ENCODE results near the gene CCBE1.

The CCBE1 gene

DNA sequence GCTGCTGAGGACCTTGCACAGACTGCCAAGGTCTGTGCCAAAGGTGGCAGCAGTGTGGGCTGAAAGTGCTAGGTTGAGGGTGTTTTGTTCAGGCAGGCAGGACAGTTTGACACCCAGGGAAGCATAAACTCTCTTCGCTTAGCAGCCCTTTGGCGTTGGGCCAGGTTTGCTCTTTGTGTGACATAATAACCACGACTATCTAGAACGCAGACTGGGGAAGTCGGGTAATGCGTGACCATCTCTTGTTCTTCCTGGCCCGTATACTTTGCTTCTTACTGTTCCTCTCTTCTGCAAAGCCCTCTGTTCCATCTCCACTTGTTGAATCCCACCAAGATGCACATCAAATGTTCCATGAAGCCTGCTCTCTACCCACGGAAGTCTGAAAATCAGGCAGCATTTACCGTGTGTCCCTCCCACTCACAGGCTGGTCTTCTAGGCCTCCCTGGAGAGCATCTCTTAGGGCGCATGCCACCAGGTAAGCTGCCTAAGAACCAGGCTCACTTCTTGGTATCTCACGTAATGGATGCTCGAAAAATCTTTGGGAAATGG, 241.4 kb downstream of the CCBE1 start:
- DNase-seq (ENCODE audit: low read depth, low spot score) = no peak

DNA sequence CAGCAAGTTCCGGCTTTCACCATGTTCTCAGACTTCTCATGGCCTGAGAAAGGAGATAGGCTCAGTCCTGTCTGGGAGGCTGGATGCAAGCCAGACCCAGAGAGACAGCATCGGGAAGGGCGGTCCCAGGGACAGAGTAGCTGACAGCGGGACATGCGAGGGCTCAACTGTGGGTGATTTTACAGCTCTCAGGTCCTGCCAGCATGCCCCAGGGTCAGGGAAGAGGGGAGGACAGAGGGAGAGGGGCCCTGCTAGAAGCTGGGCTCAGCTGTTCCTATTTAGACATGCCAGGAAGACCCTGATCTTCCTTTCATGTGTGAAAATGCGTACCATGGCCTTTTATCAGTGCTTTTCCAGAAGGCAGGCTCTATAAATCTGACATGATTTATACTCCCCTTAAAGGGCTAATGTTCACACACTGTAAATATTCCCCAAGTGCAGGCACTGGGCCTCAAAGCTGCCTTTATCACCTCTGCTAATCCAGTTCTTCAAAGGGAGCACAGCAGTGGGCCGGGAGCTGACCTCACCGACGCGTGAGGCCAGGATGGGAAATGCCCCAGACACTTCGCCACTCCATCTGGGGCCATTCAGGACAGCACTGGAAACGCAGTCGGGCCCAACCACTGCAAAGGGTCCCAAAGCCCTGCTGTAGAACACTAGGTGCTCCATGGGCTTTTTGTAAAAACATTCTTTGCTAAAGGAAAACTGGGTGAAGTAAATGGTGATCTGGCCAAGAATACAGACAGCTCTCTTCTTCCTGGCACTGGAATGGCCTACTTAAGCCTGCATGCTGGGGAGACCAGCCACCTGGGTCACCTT, 242.1 kb downstream of the CCBE1 start:
- DNase-seq (ENCODE audit: low read depth, low spot score) = no peak

DNA sequence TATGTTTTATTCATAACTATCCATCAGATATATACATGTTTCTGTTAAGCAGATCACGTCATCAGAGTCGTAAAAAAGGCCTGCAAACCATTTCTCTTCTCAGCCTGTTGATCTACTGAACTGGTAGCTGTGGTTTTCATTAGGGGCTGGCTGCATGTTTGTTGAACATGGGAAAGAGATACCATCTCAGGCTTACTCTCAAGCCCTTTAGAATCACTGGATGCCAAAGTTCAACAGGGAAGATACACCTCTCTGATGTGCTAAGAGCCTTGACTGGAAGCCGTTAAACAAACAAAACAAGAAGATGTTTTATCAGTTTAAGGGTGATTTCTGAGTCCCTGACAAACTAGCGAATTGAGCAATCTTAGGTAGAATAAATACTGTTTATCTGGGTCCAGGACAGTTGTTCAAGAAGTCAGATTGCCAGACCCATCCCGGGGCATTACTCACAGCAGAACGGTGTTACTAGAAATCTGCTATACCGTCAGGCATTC, 243.7 kb downstream of the CCBE1 start:
- DNase-seq (ENCODE audit: low read depth, low spot score) = no peak

DNA sequence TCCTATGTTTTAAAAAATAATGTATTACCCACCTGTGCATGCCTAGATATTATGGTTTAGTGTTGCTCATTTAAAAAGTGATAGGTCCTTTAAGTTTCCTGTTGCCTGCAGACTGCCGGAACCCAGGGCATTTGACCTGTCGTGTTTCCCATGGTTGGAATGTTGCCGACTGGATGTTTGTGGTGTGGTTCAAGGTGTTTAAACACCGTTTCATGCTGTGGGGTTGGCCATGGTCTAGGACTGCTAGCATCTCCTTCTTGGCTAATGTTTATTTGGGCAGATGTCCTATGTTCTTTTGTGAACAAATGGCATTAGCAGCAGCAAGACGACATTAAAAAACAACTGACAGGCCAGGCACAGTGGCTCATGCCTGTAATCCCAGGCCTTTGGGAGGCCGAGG, 245.3 kb downstream of the CCBE1 start:
- DNase-seq (ENCODE audit: low read depth, low spot score) = no peak

DNA sequence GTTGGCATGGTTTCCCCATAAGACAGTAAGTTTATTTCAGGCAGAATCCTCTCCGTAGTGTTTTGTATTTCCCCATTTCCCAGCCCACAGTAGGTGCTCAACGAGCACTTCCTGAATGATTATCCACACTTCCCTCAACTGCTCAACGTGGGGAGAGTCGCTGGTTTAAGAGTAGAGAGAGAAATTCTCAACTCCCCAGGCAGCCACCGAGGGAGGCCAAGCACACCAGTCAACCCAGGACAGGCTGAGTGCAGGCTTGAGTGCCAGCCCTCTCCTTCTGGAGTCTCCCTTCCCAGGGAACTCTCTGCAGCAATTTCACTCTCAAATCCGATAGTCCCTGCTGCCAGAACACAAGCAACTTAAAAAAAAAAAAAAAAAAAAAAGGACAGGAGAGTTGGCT, 246.2 kb downstream of the CCBE1 start:
- DNase-seq (ENCODE audit: low read depth, low spot score) = no peak

DNA sequence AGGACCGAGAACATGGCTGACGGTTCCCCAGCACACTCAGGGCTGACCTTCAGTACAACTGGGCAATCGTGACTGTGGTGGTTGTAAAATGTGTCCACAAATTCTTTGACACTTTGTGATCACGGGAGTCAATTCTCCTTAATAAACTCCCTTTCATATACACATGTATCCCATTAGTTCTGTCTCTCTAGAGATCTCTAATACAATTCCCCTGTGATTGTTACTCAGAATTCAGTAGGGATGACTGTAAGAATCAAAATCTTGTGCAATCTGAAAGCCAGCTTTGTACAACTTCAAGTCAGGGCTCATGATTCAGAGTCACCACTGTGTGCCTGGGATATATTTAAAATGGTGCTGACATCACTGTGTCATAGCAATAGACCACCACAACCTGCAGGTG, 248.7 kb downstream of the CCBE1 start:
- DNase-seq (ENCODE audit: low read depth, low spot score) = no peak

DNA sequence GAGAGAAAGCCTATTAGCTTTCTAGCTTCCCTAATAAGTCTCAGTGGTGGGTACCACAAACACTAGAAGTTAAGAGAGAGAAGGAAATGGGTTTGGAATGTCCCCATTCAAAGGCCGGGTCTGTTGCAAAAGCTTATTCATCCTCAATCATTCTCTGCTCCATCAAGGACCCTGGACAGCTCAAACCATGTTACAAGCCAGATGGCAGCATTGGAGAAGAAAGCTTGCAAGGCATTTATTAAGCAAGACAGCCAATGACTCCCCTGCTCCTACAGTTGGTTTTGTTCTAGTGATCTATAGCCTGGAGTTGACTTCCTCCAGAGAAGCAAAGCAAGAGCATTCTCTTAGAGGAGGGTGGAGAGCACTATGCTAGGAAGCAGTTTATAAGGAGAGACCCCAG, 251.2 kb downstream of the CCBE1 start:
- peak; percentile 35 for DNase-seq (ENCODE audit: low read depth, low spot score)

DNA sequence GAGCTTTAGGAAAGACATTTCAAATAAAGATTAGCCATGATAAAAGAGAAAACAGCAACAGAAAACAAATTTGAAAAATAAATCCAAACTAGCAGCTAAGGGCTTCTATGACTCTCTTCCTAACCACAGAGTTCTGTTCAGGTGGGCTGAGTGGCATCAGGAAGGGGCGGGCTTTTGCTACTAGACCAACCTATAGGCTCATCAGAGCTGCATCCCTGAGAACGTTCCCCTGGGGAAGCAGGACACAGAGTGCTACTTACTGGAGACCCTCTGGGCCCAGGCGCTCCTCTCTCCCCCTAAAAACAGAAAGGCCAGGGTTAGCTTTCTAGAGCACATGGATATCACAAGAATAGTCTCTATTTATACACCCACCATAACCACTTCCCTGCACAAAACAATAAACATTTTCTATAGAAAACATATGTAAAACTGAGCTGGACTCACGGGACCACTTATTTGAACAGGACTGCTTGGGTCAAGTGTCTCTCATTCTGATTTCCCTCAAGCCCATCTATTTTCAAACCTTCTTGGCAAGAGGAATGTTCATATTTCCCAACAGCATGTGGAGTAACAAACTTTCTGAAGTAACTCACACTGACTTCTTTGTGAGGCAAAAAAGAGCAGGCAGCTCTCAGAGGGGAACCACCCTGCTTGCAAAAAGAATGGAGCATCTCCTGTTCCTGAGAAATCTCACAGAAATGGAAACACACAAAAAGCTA, 259.2 kb downstream of the CCBE1 start:
- no peak for DNase-seq (ENCODE audit: low read depth, low spot score)

DNA sequence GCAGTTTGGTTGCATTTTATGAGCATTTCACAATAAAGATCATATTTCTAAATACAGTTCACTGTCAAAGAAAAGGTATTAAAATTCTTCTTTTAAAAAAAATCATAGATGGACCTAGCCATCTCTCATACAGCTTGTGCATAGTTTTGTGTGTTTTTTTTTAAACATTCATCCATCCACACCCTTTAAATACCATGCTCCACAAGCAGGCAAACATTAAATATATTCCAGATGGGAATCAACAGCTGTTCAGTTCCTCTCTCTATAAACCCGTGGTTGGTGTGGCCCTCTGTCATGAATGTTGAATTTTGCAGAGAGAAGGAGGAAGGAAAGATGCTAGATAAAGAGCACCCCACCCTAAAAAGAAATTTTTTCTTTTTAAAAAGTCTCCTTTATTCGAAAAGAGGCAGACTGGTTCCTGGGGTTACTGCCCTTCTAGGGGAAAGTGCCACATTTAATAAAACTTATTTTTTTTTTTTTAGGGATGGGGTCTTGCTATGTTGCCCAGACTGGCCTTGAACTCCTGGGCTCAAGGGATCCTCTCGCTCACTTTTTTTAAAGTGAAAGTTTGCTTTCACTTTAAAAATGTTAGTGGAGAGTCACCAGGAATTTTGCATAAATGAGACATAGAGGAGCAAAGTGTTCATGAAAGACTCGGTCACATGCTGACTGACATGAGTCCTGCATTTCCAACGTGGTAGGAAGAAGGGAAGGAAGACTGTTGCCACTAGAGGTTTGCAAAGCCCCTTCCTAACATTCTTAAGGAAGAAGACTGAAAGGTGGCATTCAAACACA, 264.2 kb downstream of the CCBE1 start:
- no peak for DNase-seq (ENCODE audit: low read depth, low spot score)

DNA sequence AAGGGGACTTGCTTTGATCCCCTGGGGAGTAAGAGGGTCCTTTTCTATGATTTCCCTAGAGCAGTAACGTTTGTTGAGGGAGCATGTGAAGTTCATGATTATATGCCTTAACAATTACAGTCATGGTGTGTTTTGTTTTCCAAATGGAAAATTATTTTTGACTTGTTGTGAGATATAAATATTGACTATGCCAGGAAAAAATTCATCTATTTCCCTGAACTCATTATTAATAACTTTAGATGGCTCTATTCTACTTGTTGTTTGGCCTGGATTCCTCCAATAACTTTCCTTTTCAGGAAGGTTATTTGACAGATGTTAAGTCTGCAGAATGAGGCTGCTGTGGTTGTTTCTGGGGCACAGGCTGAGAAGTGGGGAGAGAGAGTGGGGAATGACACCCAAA, 266.1 kb downstream of the CCBE1 start:
- no peak for DNase-seq (ENCODE audit: low read depth, low spot score)

DNA sequence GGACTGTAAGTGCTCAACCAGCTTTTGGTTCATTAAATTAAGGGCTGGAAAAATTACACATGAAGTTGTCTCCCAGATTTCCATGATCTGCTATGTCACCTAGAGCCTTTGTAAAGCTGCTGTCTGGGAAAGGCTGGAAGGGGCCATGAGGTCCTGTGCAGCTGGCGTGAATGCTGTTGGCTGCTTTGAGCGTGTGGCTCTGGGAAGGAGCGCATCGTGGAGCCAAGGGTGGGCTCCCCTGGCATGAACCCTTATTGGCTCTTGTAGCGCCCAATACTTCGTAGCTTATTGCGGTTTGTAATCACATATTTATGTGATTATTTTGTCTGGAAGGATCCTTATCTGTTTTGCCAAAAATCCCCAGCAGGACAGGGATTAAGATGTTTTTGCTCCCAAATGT, 267.6 kb downstream of the CCBE1 start:
- no peak for DNase-seq (ENCODE audit: low read depth, low spot score)

DNA sequence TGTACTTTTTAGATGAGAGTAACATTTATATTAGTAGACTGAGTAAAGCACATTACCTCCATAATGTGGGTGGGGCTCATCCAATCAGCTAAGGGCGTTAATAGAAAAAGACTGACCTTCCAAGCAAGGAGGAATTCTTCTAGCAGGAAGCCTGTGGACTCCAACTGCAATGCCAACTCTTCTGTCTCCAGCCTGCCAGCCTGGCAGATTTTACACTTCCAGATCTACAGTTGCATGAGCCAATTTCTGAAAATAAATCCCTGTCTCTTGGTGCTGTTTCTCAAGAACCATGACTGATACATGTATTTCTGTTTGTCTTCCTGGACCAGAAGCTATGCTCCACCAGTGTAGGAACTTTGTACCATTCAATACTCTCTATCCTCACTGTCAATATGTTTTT, 269.2 kb downstream of the CCBE1 start:
- DNase-seq (ENCODE audit: low read depth, low spot score) = no peak

DNA sequence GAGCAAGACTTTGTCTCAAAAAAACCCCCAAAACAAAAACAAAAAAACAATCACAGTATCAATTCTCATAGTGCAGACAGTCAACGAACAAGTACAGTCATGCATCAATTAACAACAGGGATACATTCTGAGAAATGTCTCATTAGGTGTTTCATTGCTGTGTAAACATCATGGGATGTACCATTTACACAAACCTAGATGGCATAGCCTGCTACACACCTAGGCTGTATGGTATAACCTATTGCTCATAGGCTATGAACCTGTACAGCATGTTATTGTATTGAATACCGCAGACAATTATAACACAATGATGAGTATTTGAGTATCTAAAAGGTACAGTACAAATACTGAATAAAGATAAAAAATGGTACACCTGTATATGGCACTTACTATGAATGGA, 270.4 kb downstream of the CCBE1 start:
- no peak for DNase-seq (ENCODE audit: low read depth, low spot score)

DNA sequence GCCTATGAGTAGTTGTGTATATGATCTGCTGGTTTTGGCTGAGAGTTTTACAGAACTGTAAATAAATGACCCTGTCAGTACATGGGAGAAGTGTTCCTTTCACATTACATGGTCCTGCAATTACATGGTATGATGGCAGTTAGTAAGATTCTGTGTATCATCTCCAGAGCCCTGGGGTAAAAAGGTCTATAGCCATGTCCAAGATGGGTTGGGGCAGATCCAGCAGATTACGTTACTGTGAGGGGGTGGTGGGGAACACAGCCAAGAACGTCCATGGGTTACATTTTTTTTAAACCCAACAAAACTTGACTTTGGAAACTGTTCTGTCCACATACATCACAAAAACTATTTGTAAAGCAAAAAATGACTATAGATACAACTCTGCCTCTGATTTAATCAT, 274.0 kb downstream of the CCBE1 start:
- DNase-seq (ENCODE audit: low read depth, low spot score) = no peak

DNA sequence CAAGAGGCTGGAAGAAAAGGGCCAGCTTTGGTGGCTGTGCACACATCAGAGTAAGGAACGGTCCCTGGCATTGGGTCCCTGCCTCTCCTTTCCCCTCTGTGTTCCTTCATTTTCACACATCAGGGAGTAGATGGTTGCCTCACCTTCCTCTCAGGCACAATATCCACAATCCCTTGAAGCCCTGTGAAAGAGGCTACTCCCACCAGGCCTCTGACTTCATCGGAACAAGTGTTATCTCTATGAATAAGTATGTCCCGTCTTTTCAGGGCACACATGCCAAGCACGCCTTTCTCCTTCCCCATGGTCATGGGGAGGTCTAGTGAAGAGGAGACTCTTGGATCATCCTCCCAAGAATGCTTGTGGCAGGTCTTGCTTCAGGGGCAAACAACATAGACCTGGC, 277.0 kb downstream of the CCBE1 start:
- no peak for DNase-seq (ENCODE audit: low read depth, low spot score)

DNA sequence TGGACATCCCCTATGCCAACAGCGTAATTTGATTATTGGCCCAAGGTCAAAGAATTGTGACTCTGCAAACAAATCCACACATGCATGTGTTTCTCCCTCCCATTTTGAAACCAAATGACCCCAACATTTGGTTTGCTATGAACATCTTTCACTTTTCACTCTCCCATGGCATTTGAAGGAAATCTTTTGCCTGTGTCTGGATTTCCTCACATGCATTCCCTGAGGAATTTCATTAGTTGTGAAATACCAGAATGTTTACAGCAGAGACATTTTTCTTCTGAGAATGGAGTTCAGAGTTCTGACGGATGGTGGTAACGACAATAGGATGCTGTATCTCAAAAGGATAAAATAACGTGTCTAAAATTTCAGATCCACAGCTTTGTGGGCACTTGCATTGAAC, 277.8 kb downstream of the CCBE1 start:
- DNase-seq (ENCODE audit: low read depth, low spot score) = no peak

DNA sequence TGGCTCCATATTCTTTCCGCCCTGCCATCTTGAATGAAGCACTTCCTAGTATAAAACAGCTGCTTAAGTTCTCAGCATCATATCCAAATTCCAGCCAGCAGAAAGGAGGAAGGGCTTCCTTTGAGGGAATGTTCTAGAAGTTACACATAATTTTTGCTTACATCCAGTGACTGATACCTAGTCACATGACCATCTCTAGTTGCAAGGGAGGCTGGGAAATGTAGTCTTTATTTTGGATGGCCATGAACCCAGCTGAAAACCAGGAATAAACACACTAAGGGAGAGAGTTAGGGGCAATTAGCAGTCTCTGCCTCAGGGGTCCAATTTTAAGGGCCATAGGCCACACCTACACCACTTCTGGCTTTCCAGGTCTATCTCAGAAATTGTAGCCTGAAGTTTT, 280.4 kb downstream of the CCBE1 start:
- no peak for DNase-seq (ENCODE audit: low read depth, low spot score)

DNA sequence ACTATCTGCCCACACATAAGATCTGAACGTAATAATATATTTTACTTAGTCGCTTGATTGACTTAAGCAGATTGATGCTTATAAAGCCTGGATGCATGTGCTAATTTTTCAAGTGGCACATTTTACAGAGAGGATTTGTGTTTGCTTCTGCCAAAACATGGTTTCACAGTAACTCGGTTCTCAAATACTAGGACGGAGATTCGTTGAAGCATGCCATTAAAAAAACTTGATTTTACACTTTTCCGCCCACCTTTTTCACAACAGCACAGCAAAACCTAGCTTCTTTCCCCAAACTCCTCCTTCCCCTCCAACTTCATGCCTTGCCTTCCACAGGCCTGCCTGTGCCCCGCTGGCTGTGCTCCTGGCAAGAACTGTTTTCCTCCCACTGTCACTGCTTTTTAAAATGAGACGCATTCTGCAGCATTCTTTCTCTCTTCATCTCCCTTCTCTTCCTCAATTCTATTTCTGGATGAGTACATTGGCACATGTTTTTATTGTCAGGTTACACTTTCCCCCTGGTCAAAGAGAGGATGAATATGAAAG, 283.0 kb downstream of the CCBE1 start:
- no peak for DNase-seq (ENCODE audit: low read depth, low spot score)

DNA sequence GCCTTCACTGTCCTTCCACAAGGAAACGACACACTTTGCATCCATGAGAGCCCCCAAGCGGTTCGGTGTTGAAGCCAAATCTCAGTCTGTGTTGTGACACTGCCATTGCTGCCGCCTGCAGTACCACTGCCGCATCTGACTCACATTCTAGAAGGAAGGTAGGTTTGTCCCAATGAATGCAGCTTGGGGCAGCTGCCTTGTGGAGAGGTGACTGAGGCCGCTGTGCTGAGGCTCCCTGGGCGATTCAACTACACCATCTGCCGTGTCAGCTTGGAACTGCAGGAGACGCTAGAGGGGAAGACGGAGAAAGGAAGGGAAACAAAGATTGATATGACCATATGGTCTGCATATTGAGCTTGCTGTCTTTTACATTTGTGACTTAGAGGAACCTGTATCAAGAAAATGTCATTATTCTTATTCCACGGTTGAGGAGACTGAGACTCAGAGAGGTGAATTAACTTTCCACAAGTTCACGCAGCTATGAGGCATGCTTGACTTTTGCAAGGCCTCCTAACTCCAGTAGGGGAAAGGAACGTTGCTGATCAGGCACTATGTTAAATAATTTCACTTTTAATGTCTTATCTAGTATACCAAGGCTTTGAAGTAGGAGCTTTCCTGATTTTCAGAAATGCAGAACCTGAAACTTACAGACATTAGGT, 294.7 kb downstream of the CCBE1 start:
- peak; percentile 95 for DNase-seq (ENCODE audit: low read depth, low spot score)

DNA sequence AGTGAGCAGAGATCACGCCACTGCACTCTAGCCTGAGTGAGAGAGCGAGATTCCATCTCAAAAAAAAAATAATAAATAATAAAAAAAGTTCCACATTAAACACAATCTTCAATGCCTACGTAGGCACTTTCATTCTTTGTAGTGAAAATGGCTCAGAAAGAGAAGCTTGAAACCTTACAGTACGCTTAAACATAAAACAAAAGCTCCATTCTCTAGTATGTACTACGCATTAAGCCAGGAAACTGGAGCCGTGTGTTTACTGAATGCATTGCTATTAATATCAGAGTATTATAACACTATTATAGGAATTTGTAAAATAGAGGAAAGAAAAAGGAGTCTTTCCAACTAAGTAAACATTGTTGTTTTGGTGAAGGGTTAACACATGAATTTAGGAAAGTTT, 296.8 kb downstream of the CCBE1 start:
- no peak for DNase-seq (ENCODE audit: low read depth, low spot score)
